HG02759 (cell line): ENCODE data around the gene OR52L1.

Source experiments
- ATAC-seq: cut with Tn5 transposase; IDR thresholded peaks from one replicate; pipeline ENCODE4 v1.9.1; 2021; ENCODE audit warnings: mild to moderate bottlenecking, moderate library complexity; ENCODE audit not compliant: unreplicated experiment

The OR52L1 gene

GRCh38 chr11:5941951-5942350 is 44.8 kb downstream of the OR52L1 start, which contains the start of gene OR56A3:
OR56A3 (plus strand) TSS chr11:5942251; CDS start chr11:5947347, 5,096 bp downstream.
- no peak for ATAC-seq

GRCh38 chr11:5940748-5941147 is 46.0 kb downstream of the OR52L1 start:
- ATAC-seq: no peak

GRCh38 chr11:5938603-5938965 is 48.2 kb downstream of the OR52L1 start:
- no peak for ATAC-seq

- no peak for ATAC-seq
Measured at GRCh38 chr11:5937868-5938602, 48.8 kb downstream of the OR52L1 start.
